DMS 273 treated with DMSO at 0.1 percent for 48 hours (cell line): Measurements from ENCODE around the gene CTTN.

Experiments
- DNase-seq: peaks from one replicate; lab custom pipeline; 2025; lab: John Stamatoyannopoulos, UW

CTTN gene

DNA sequence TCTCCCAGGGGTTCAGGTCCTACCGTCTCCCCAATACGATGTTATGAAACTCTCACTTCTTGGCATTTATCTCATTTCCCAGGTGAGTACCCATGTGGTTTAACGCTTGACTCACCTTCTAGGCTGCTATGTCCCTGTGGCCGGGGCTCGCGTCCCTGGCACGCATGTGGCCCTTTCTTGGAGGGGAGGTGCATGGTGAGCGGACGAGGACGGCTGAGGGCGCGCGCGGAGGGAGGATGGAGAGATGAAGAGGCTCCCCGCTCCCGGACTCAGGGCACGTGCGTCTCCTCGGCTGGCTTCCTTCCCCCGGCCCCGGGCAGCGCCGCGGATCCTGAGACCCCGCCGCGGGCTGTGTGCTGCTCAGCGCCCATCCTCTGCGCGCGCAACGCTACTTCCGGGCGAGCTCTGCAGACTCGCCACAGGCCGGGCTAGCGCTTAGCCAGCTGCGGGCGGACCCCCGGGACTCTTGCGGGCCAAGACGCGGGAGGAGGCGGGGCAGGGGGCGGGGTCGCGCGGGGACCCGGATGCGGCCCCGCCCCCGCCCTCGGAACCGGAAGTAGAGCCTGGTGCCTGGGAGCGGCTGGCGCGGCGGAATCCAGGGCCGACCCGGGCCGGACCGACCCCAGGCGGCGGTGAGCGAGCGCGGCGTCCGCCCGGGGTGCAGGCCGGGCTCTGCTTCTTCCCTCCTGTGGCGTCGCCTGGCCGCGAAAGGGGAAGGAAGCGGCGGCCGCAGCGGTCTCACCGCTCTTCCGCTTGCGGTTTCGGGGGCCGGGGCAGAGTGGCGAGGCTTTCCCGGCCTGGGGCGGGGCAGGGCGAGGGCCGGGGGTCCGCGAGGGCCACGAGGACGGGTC, at the start of gene CTTN:
TSS of gene CTTN (plus strand) at position 547 of the 851 bp plus-strand sequence. CDS start 8,769 bp downstream, outside the sequence.
- peak; percentile 34 for DNase-seq

DNA sequence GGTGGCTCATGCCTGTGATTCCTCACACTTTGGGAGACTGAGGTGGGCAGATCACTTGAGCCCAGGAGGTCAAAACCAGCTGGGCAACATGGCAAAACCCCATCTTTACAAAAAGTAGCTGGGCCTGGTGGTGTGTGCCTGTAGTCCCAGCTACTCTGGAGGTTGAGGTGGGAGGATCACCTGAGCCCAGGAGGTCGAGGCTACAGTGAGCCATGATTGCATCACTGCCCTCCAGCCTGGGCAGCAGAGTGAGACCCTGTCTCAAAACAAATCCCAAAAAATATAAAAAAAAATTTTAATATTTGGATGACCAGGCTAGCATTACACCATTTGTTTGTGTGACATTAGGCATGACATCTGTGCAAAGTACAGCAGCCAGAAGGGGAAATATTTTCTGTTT, 49.7 kb upstream of the CTTN start:
- DNase-seq: no peak

DNA sequence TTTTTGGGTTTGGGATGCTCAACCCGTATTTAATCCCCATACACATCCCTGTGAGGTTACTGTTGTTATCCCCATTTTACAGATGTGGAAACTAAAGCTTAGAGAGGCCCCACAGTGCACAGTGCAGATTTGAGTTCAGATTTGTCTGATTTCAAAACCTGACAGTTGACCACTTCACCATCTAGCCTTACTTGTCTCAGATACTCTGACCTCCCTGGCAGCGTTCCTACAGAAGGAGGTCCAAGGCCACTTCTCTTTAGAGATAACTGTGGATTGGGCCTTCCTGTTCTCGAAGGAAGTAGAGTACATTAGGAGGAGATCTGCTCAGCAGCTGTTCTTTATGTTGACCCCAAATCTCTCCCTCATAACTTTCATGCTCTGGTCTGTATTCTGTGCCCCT, 46.7 kb upstream of the CTTN start:
- no peak for DNase-seq

DNA sequence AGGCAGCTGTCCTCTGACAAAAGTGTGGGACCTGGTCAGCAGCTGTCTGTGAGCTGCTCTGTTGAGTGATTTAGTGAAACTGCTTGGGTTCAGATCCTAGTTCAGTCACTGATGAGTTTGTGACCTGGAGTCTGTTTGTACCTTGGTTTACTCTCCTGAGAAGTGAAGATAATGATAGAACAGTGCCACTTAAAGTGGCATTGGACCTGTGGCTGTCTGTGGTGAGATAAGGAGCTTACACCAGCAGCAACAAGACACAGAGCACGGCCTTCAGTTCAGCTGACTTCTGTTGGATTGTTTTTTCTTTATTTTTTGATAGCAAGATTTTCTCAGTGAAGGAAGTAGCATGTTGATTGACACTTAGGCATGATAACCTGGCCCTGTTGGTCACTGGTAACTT, 46.2 kb upstream of the CTTN start:
- DNase-seq: no peak

DNA sequence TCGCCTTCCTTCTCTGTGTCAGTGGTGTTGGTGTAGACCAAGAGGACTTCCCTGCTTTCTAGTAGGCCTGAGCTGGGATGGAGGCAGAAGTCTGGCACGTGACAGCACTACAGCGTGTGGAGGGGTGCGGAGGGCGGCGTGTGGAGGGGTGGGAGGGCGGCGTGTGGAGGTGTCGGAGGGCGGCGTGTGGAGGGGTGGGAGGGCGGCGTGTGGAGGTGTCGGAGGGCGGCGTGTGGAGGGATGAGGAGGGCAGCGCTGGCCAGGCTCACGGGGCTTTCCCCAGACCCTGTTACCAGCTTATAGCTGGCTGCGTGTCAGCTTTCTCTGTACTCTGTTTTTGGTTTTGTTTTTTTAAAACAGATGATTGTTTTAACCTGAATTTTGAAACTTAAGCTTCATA, 45.7 kb upstream of the CTTN start:
- no peak for DNase-seq

DNA sequence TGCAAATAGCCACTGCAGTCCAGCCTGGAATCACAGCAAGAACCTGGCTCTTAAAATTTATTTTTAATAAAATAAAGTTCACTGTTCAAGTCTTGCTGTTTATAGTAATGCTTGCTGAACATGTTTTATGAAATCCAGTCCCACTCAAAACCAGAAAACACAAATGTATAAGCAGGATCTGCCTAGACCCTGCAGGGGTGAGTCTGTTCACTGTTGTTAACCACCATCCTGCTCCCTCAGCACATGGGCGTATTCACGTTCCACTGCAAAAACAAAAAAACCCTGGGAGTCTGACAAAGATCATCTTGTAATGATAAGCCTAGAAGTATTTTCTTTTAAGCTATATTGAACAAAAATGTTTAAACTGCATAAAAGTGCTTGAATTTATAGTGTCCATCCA, 45.0 kb upstream of the CTTN start:
- no peak for DNase-seq

DNA sequence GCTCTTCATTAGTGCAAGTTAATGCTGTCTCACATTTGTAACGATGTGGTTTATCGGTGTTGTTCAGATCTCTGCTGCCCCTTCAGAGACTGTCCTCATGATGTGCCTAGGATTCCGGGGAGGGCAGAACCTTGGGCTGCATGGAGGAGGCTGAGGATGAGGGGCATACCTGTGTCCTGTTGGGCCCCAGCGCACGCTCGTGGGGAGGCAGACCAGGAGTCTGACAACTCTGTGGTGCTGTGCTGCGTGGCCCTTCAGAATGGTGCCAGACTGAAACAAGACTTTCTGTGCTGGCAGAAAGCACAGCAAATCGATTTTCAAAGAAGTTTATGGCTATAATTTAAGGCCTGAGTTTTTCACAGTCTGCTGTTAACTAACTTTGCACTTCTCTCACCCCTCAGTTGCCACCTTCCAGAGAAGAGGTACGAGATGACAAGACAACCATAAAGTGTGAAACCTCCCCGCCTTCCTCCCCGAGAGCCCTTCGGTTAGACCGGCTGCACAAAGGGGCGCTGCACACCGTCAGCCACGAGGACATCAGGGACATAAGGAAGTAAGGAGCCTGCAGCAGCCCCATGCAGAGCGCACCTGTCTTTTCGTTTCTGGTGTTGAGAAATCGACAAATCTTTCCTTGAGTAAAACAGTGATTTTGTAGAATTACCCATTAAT, 44.3 kb upstream of the CTTN start:
- DNase-seq: no peak

DNA sequence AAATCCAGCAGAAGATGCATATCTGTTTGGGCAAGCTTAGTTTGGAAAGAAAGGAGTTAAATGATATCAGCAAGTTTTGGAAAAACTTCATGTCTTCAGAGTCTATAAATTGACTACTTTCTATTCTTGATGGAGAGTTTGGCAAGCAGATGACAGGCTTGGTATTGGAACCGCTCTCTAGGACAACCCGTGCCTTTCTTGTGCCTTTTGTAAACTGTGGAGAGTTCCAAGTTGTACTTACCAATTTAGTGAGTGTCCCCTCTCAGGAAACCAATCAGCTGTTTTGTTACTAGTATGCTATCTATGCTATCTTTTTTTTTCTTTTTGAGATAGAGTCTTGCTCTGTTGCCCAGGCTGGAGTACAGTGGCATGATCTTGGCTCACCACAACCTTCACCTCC, 43.7 kb upstream of the CTTN start:
- no peak for DNase-seq

DNA sequence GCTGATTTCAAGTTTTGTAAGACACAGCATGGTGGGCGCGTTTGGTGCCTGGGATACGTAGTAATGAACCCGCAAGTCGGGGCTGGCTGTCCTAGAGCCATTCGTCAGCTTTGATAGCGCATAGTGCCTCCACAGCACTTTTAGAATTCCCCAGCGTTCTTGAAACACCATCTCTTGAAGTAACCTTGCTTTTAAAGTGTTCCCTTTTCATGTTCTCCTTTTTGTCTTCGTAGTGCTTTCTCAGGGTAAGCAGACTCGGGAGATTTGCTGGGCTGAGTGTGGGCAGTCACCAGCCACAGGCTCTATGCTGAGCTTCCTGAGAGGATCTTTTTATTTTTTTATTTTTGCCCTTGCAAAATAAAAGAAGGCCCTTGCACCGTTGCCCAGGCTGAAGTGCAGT, 39.6 kb upstream of the CTTN start:
- DNase-seq: no peak

DNA sequence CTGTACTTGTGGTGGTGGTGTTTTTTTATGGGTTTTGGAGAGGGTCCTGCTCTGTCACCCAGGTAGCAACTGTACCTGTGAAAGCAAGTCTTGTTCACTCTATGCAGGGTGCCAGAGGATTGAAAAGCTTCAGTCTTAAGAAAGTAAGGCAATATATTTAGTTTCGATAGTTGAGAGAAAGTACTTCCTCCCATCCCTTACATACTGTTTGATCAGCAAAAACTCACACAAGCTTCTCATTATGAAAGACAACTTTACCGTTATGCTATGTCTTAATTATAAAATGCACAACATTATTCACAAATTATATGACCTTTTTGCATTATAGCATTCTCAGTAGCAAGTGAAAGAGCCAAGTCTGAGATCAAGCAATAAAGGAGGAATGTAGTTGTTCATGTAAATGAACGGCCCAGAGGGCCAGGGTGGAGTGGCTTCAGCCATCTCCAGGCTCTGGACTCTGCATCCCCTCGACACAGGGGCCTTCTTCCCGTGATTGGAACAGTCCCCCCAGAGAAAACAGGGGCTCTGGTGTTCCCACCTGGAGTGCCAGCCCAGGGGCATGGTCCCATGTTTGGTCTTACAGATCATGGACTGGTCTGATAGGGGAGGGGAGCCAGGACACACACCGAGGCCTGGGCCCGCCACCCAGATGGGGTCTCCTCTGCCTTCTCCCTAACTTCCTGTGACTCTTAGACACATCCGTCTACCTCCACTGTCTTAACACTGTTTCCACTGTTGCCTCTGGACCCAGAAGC, 38.7 kb upstream of the CTTN start:
- no peak for DNase-seq

DNA sequence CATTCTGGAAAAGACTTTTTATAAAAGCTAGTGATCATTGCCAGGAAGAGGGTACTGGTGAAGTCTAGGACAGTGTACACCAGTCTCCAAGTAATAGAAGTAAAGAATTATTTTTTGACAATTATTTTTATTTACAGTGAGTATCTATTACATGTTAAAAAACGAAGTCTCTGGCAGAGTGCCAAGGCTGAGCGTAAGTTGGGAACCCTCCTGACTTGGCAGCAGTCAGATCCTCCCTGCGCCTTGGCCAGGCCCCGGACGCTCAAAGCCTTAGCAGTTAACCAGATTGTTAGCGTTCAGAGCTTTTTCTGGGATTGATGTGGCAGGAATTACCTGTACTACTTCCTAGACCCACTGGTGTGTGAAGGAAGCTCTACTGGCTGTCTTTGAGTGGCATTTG, 38.1 kb upstream of the CTTN start:
- no peak for DNase-seq

DNA sequence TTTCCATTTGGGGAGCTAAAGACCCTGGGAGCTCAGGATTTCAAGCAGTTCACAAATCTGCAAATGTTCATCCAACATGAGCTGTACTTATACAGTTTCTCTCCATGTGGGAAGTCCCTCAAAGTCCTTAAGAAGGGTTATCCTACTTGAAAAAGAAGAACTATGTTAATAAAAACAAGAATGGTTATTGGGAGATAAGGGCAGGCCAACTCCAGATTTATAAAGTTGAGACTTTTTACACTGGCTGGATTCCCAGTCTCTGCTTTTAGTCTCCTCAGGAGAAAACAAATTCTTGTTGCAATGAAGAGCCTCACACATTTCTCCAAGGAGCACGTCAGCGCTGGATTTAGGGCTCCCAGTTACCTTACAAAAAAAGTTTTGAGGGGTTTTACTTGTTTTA, 34.2 kb upstream of the CTTN start:
- no peak for DNase-seq

DNA sequence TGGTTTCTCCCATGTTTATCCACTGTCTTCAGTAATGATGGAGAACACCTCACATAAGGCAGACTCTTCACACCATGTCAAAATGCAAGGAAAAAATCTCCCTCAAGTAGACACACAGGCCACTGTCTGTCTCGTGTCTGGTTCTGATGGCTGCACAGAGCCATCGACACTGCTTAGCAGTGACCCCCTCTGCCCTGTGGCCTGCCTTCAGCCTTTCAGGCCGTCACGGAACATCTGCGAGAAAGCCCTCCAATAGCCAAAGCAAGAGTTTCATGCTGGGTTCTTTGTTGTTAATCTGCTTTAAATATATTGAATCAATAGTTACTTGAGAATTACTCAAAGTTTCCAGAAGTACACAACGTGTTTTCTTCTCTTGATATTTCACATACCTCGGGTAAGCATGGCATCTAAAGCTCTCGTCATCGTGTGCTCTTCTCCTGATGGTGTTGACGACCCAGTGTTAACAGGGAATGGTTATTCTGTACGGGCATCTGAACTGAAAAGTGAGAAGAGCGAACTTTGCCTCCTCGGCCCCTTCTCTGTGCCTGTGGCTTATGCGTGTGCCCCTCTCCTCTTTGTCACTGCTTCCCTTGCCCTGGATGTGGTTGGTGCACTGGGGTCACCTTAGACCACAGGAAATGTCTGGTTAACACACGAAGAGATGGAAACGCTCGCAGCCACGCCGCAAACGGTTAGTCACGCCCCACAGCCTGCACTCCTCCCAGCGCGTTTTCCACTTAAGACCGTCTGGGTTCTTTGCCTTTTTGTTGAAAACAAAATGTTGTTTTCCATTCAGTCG, 33.4 kb upstream of the CTTN start:
- no peak for DNase-seq

DNA sequence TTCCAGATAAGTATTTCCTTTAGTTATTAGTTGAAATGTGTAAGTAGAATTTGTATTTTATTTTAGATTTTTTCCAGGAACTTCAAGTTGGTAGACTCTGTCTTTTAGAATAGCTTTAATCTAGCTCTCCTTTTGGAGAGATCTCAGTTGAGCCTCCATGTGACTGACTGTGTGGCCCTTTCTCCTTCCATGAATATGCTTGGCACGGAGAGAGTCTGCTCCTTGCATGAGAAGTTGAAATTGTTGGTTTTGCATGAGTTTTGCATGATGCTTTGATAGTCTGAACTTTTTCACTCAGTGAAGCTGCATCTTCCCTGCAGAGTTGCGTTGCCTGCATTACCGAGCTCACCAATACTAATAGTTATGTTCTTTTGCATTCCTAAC, 32.8 kb upstream of the CTTN start:
- no peak for DNase-seq

DNA sequence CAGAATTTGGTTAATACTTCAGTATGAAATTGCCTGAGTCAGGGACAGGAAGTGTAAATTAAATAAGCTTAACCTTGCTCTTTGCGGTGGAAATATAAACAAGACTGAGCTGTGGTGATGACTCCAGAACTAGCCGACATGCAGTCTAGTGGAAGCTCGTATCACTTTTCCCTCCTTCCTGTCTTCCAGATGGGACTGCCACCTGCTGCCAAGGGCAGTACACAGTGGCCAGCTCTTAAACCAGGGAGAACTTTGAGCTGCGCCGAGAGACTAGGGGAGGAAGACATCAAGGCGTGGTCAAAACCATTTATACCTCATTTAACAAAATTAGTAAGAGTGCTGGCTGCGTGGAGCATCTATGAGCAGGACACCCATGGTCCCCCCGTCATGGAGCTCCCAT, 31.3 kb upstream of the CTTN start:
- DNase-seq: no peak

DNA sequence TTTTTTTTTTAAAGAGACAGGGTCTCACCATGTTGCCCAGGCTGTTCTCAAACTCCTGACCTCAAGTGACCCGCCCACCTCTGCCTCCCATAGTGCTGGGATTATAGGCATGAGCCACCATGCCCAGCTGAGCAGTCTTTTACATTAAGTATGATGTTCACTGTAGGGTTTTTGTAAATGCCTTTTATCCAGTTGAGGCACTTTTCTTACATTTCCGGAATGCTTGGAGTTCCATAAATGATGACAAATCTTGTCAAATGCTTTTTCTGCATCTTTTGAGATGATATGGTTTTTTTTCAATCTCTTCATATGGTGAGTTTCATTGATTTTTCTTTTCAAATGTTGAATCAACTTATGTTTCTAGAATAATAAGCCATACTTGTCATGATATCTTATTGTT, 29.4 kb upstream of the CTTN start:
- DNase-seq: no peak

DNA sequence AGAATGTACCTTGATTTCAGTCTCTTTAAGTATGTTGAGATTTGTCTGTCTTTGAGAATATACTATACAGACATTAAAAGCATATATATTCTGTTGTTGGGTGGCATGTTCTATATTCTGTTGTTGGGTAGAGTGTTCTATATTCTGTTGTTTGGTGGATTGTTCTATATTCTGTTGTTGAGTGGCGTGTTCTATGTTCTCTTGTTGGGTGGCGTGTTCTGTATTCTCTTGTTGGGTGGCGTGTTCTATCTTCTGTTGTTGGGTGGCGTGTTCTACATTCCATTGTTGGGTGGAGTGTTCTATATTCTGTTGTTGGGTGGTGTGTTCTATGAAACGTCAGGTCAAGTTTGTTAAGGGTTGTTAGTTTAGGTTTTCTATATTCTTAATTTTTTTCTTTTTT, 27.1 kb upstream of the CTTN start:
- DNase-seq: no peak

DNA sequence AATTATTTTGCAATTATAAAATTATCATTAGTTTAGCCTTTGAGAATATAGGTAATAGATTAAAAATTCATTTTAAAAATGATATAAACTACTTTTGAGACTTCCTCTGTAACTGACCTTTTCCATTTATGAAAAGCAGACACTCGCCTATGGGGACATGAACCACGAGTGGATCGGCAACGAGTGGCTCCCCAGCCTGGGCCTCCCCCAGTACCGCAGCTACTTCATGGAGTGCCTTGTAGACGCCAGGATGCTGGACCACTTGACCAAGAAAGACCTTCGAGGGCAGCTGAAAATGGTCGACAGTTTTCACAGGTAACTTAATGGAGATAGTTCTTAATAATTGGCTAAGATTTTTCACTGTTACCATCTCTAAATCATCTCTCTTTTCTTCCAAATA, 26.3 kb upstream of the CTTN start:
- no peak for DNase-seq

DNA sequence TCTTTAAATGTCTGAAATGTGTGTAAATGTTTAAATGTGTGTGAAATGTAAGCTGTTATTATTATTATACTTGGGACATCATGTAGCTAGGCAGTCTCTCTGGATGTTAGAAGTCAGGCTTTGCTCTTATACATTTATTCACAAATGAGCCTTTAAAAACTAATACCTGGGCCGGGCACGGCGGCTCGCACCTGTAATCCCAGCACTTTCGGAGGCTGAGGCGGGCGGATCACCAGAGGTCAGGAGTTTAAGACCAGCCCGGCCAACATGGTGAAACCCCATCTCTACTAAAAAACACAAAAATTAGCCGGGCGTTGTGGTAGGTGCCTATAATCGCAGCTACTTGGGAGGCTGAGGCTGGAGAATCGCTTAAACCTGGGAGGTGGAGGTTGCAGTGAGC, 21.7 kb upstream of the CTTN start:
- DNase-seq: no peak

DNA sequence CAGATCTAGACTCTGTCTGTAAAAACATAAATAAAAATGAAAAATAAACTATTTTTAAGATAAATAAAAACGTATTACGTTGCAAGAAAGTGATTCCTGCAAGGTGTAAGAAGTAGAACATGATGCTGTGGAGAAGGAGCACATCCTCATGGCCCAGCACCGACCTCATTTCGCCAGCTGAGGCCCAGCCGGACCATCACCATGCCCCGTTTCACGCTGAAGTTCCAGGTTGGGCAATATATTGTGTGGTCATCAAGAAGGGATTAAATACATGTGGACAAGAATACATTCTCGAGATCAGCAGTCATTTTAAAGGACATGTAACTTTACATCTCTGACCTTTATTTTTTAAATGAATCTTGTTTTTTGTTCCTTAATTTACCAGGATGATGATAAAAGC, 20.7 kb upstream of the CTTN start:
- DNase-seq: no peak

DNA sequence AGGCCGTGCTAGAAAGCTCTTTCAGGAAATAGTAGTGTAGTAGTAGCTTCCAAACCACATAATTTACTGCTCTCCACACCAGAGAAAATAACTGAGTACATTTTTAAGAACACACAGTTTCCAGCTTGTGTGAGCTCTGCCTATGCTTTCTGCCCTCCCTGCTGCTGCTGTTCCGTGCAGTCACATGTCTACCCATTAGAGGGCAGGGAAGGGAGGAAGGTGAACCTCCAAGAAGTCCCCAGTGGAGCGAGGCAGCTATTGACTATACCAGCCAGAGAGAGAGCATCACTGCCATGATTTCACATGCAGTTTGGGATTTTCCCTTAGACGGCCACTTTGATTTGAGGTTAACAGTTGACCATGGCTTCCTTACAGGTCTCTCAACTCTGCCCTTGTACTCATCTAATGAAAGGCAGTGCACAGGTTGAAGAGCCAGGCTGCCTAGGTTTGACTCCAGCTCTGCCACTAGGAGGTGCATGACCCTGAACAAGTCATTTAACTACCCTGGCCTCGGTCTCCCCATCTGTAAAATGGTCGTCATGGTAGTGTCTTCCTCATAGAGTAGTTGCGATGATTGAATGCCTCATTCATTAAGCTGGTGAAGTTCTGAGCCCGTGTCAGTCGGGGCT, 19.7 kb upstream of the CTTN start:
- DNase-seq: no peak

DNA sequence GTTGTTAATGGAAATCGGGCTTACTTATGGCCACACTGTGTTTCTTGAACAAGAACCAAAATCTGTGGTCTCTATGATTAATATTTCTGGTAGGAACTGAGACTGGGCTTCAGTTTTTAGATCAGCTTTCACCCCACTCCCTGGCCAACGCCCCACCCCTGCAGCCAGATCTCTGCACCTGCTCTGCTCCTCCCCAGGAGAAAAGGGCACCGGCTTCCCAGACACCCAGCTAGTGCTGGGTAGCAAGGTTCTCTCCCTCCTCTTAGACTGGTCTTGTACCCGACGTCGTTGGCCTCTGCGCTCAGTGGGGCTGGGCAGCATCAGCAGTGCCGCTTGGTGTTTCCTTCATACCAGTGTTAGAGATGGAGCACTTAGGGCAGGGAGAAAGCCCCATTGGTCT, 17.0 kb upstream of the CTTN start:
- no peak for DNase-seq
